HG03159 (cell line): ENCODE results near the gene ALK.

Experiments
- ATAC-seq: cut with Tn5 transposase; IDR thresholded peaks from one replicate; pipeline ENCODE4 v1.9.1; 2021; ENCODE audit warnings: mild to moderate bottlenecking, moderate library complexity; ENCODE audit not compliant: unreplicated experiment

Gene ALK

GRCh38 chr2:29663268-29663667 is 258.1 kb downstream of the ALK start:
- ATAC-seq = no peak

DNA sequence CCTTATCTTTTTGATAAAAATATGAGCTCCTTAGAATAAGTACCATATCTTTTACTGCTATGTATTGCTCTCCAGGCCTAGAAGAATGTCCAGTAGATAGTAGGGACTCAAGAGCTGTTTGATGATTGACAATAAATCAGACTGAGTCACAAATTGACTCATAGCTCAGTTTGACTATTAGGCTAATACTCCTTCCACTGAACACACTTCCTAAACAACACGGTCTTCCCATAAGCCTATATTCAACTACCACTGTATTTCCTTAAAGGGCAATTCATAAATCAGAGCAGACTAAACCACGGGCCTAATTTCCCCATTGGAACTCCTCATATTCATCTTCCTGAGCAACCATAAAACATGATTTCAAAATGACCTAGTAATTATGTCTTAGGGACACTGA is 258.5 kb downstream of the ALK start:
- no peak for ATAC-seq

DNA sequence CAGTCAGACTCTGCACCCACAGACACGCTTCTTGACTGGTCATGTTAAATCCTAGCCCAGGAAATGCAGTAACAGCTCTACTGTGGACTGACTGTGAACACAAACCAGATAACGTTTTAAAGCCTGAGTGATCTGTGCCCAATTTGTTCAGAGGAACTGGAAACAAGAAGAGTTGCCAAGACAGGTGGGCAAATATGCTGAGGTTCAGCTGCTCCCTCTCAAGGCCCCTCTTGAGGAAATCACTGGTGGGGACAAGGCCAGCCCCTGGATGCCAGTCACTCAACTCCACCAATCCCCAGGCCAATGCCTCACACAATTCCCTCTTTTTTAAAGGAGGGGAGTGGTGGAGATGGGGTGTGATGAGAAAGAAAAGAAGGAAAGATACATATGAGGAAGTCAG is 261.2 kb downstream of the ALK start:
- ATAC-seq = no peak

GRCh38 chr2:29659178-29659577 is 262.2 kb downstream of the ALK start:
- no peak for ATAC-seq

DNA sequence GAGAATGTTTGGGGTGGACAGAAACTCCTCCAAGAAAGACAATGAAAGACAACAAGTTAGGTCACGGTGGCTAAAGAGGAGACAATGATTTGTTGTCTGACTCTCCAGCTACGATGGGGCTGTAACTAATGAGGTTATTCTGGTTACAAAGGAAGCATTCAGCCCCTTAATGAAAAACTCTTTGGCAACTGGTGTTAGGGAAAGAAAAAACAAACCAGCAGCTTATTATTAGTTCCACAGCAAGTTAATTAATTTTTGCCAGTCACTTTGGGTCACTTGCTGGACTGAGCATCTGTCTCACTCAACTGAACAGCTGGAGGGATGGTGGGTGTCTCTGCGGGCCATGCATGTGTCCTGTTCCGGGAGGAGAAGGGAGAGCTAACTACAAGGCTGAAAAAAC is 263.7 kb downstream of the ALK start:
- ATAC-seq = no peak

- no peak for ATAC-seq
These were observed 265.8 kb downstream of the ALK start for GRCh38 chr2:29655391-29656086.

GRCh38 chr2:29650631-29651097 is 270.7 kb downstream of the ALK start:
- ATAC-seq = no peak

- ATAC-seq = no peak
These were observed 276.4 kb downstream of the ALK start for GRCh38 chr2:29644949-29645348.

DNA sequence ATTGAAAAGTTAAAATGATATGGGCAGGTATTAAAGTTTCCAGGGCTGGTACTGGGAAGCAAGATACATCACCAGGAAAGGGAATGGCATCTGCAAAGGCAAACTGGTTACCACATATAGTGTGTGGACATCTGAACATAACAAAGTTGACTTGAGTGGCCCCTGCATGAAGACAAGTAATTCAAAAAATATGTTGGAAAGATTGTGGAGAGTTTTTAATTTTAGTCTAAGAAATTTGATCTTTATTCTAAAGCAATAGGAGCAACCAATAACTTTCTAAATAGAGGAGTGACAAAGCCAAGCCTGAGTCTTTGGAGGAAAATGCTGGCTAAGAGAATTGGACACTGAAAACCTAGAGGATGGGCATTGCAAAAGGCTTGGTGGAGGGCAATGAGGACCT is 278.2 kb downstream of the ALK start:
- ATAC-seq = no peak

DNA sequence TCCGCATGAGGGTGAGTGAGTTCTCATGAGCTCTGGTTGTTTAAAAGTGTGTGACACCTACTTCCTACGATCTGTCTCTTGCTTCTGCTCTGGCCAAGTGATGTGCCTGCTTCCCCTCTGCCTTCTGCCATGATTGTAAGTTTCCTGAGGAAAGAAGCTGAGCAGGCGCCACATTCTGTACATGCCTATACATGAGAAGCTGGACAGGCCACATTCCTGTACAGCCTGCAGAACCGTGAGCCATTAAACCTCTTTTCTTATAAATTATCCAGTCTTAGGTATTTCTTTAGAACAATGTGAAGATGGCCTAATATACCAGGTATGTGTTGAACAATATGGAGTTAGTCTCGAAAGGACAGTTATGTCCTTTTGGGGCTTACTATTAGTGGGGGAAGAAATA is 281.0 kb downstream of the ALK start:
- no peak for ATAC-seq

GRCh38 chr2:29638641-29639040 is 282.7 kb downstream of the ALK start:
- no peak for ATAC-seq

DNA sequence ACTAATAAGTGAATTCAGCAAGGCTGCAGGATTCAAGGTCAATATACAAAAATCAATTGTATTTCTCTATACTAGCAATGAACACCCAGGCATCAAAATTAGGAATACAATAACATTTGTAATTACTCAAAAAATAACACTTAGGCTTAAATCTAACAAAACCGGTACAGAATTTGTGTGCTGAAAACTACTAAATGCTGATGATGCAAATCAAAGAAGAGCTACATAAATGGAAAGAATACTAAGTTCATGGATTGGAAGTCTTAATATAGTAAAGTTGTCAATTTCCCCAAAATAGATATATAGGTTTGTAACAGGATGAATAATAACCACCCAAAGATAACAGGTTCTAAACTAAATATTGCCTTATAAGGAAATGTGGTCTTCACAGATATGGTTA is 286.5 kb downstream of the ALK start:
- ATAC-seq = no peak

- ATAC-seq = no peak
These were observed 289.4 kb downstream of the ALK start for GRCh38 chr2:29632018-29632417.

- no peak for ATAC-seq
These were observed 291.9 kb downstream of the ALK start for GRCh38 chr2:29629495-29629894.

GRCh38 chr2:29628862-29629261 is 292.5 kb downstream of the ALK start:
- ATAC-seq = no peak

DNA sequence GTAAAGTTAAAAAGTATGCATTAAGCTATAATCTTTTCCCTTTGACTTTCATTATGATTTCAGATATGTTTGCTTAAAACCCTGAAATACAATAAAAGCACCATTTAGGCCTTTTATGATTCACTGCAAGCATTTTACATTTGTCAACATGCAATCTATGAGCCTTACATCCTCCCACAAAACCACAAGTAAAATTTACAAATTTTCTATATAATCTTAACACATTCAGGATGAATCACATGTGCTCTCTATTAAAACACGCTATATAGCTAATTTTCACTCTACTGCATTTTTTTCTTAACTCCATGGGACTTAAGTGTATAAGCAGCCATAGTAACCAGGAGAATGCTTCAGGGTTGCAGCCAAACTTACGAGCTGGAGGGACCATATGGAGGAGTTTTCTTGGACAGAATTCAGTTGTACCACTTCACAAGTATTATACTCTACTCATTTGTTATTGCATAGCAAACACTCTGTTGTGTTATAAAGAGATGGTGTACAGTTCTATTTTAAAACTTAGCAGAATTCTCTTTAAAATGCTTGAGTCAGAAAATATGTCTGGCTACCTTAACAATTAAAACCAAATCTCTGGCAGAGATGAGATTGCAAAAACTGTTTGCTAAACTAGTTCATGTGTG is 293.2 kb downstream of the ALK start:
- no peak for ATAC-seq

DNA sequence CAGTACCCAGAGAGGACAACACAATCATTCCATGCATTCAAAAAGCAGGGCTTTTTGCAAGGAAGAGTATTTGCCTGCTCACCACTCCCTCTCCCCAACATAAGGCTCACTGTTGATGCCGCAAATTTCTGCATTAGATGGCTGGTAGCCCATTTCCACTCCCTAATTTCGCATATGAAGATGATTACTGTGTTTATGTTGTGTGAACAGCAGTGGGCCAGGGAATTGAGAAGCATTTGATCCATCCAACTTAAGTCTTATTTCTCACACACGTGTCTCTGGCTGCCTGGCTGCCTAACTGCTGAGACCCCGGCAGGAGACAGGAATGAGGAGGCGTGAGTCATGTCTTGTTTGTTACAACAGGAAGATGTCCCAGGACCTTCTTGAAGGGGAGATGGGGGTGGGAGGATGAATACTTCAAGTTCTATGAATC is 294.1 kb downstream of the ALK start:
- no peak for ATAC-seq

DNA sequence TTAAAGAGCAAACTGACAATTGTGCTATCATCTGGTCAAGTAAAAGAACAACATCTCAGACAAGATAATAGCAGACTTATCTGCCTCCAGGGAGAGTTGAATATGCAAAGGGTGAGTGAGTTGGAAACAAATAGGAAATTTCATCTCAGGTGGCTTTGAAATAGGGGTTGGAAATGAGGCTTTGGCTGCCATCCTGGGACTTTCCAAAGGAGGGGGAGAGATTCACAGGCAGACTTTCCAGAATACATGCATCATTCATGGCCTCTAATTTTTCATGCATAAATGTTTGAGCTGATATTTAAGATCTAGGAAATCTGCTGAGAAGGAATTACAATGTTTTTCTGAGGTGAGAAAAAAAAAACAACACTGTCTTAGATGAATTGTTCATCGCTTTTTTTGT is 300.5 kb downstream of the ALK start:
- ATAC-seq = no peak

- no peak for ATAC-seq
These were observed 301.7 kb downstream of the ALK start for GRCh38 chr2:29619689-29620088.

DNA sequence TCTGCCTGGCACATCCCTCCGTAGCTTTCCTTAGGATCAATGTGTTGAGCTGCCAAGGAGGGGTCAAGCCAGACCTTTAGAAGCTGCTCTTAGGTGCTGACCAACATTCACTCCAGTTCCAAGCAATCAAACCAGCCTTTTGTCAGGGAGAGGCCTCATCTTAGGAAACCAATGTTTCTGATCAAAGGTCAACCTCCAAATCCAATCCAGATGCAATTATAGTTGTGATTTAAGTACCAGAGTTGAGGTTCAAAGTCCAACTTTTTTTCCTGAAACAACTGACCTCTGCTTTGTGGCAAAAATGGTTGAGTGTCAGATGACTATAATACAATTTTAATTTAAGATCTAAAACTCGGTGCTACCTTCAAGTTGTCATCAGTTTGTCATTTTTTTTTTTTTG is 303.4 kb downstream of the ALK start:
- no peak for ATAC-seq

GRCh38 chr2:29617351-29617750 is 304.0 kb downstream of the ALK start:
- no peak for ATAC-seq

- ATAC-seq = no peak
These were observed 304.8 kb downstream of the ALK start for GRCh38 chr2:29616569-29616968.

GRCh38 chr2:29615841-29616240 is 305.5 kb downstream of the ALK start:
- ATAC-seq = no peak
